GM12891 (cell line): ENCODE results near the gene WFIKKN1.

Experiments used
- DNase-seq: peaks from one replicate; pipeline ENCODE4 v3.0.0; 2011; ENCODE audit warnings: low spot score; ENCODE audit not compliant: insufficient read length
- FAIRE-seq: peaks from 2 replicates; lab custom pipeline; 2011; peaks lifted over from hg19 to GRCh38; lab: Jason Lieb, UNC
- PAX5 ChIP-seq: IDR thresholded peaks from 2 replicates; pipeline ENCODE4 v1.6.1; 2011; ENCODE audit warnings: low read length, moderate library complexity, mild to moderate bottlenecking; ENCODE audit not compliant: insufficient read depth, severe bottlenecking
- POLR2A ChIP-seq: IDR thresholded peaks from 2 replicates; pipeline ENCODE4 v1.6.1; 2011; ENCODE audit warnings: low read depth, low read length, control low read depth
- POLR2AphosphoS5 ChIP-seq: IDR thresholded peaks from 2 replicates; pipeline ENCODE4 v1.6.1; 2011; ENCODE audit warnings: low read depth, low read length, control low read depth
- POU2F2 ChIP-seq: IDR thresholded peaks from 2 replicates; pipeline ENCODE4 v1.6.1; 2011; ENCODE audit warnings: low read depth, mild to moderate bottlenecking, control low read depth, low read length, moderate library complexity
- SPI1 ChIP-seq: IDR thresholded peaks from 2 replicates; pipeline ENCODE4 v1.6.1; 2011; ENCODE audit warnings: low read depth, low read length, control low read depth
- TAF1 ChIP-seq: IDR thresholded peaks from 2 replicates; pipeline ENCODE4 v1.6.1; 2011; ENCODE audit warnings: low read depth, low read length, control low read depth

Gene WFIKKN1

GRCh38 chr16:657487-657886, 26.7 kb downstream of the WFIKKN1 start:
- FAIRE-seq, result no peak
- DNase-seq, result no peak
- TF ChIP-seq SPI1 (no peak), POLR2A (no peak), PAX5 (no peak), TAF1 (no peak), POLR2AphosphoS5 (no peak), POU2F2 (no peak)

DNA sequence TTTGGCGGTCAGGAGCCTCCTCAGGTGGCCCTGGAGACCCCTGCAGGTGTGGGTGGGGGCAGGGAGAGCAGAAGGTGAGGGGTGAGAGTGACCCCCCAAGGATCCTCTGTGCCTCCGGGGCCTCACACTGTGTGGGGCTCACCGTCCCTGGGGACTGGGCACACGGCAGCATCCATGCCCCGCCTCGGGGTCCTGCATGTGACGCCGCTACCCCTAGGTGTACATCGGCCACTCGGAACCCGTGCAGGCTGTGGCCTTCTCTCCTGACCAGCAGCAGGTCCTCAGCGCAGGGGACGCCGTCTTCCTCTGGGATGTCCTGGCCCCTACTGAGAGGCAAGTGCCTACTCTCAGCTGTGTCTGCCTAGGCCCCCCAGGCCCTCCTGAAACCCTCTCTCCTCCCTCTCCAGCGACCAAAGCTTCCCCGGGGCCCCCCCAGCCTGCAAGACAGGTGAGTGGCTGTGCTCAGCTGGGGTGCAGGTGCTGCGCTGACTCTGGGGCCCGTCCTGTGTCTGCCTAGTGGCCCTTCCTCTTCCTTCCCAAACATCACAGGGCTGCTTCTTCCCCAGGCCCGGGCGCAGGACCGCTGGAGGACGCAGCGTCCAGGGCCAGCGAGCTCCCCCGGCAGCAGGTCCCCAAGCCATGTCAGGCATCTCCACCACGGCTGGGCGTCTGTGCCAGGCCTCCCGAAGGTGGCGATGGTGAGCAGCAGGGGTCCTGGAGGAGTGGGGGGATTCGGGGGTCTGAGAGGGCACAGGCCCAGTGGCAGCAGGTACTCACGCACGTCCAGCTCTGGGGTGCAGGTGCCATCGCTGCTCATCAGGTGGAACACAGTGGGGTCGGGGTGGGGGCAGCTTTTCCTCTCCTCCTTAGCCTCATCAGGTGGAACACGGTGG, 28.1 kb downstream of the WFIKKN1 start:
- FAIRE-seq (no peak), DNase-seq (no peak)

DNA sequence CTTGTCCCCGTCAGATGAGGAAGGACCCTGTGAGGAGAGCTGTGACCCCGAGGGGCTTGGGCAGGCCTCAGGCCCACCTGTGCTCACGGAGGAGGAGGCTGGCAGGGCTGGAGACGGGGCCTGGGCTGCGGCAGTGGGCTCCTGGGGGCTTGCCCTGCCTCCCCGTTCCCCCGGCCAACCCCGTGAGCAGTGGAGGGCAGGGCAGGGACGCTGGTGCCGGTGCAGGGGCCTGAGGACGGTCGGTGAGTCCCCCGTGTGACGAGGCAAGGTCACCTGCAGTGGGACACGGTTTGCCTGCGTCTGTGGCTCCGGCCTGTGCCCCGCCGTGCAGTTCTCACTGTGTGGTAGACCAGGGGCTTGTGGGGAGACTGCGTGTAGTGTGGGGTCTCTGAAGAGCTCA, 28.8 kb downstream of the WFIKKN1 start:
- TF ChIP-seq TAF1 (no peak), POLR2AphosphoS5 (no peak), PAX5 (no peak), POU2F2 (no peak), POLR2A (no peak), SPI1 (no peak)
- no peak for FAIRE-seq
- no peak for DNase-seq

More for the DNA sequence above, 28.1 kb downstream of the WFIKKN1 start:
- TF ChIP-seq POLR2A (no peak), SPI1 (no peak), TAF1 (no peak), POU2F2 (no peak), POLR2AphosphoS5 (no peak), PAX5 (no peak)

DNA sequence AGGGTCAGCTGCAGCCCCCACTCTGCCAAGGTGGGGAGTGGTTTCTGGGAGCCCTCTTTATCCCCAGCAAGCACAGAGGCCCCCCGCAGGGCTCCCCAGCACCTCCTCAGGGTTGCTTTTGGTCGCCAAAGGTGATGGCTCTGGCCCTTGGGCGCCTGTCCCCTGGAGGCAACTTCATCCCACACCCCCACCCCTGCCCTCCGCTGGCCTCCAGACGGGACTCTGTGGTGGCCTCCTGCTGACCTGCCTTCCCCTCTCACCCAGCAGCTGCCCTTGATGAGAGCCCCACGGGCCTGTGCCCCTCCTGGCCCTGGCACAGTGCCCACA, 29.3 kb downstream of the WFIKKN1 start:
- FAIRE-seq (no peak), DNase-seq (no peak)
- TF ChIP-seq SPI1 (no peak), POLR2AphosphoS5 (no peak), PAX5 (no peak), POU2F2 (no peak), TAF1 (no peak), POLR2A (no peak)

DNA sequence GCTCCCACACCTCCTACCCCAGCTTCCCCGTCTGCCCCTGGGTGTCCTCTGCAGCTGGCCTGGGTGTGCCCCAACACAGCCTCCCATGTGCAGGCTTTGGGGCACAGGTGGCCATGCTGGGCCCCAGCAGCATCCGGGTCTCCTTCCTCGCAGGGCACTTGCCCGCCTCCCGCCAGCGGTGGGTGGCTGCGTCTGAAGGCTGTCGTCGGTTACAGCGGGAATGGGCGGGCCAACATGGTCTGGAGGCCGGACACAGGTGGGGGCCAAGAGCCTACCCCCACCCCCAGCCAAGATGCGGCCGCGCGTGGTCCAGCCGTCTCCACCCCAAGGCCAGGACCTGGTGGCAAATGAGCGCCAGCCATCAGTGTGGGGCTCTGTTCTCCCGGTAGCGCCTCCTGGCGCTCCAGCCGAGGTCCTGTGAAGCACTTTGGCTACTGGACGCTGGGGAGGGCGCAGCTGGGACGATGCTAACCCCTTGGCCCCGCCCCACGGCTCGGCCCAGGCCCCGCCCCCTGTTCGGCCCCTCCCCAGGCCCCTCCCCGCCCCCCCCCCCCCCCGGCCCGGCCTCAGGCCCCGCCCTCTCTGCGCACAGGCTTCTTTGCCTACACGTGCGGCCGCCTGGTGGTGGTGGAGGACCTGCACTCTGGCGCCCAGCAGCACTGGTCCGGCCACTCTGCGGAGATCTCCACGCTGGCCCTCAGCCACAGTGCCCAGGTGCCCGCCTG, 29.8 kb downstream of the WFIKKN1 start:
- DNase-seq (peak; percentile 97), FAIRE-seq (peak; percentile 88)
- TF ChIP-seq SPI1 (no peak), POLR2AphosphoS5 (no peak), TAF1 (no peak), POLR2A (no peak), POU2F2 (no peak), PAX5 (no peak)

DNA sequence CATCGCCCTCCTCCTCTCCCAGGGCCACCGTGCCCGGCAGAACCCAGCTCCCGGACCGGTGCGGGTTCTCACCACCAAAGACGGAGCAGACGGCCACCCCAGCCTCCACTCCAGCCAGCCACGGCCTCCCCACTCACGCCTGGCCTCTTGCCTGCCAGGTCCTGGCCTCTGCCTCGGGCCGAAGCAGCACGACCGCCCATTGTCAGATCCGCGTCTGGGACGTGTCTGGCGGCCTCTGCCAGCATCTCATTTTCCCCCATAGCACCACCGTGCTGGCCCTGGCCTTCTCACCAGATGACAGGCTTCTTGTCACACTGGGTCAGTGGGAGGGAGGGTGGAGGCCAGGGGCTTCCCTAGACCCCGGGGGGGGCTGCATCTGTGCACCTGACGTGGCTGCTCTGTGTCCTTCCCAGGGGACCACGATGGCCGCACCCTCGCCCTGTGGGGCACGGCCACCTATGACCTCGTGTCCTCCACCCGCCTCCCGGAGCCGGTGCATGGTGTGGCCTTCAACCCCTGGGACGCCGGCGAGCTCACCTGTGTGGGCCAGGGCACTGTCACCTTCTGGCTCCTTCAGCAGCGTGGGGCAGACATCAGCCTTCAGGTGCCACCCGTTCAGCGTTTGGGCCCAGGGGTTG, 30.5 kb downstream of the WFIKKN1 start:
- FAIRE-seq, result no peak

GRCh38 chr16:662095-662494, 31.3 kb downstream of the WFIKKN1 start:
- FAIRE-seq, result no peak
- no peak for TF ChIP-seq POLR2AphosphoS5
- no peak for TF ChIP-seq TAF1
- TF ChIP-seq POU2F2, result no peak
- TF ChIP-seq POLR2A, result no peak
- TF ChIP-seq SPI1, result no peak

More for the DNA sequence above, 30.5 kb downstream of the WFIKKN1 start:
- TF ChIP-seq SPI1 (no peak), POLR2A (no peak), POLR2AphosphoS5 (no peak), PAX5 (no peak), POU2F2 (no peak), TAF1 (no peak)
- no peak for DNase-seq

GRCh38 chr16:662597-662996, 31.8 kb downstream of the WFIKKN1 start:
- FAIRE-seq (no peak), DNase-seq (no peak)
- TF ChIP-seq POLR2AphosphoS5 (no peak), POU2F2 (no peak), PAX5 (no peak)

More at GRCh38 chr16:662095-662494, 31.3 kb downstream of the WFIKKN1 start:
- no peak for DNase-seq

DNA sequence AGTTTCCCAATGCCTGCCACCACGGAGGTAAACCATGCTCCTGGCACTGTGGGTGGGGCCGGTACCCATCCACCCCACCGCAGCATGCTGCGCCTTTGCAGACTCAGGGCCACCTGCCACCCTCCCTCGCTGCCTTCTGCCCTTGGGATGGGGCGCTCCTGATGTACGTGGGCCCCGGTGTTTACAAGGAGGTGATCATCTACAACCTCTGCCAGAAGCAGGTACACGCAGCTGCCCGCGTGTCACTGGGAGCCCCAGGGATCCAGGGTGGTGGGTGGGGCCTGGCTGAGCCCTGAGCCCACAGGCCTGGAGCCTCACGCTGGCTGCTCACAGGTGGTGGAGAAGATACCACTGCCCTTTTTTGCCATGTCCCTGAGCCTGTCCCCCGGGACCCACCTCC, 35.8 kb downstream of the WFIKKN1 start:
- TF ChIP-seq POU2F2 (no peak), SPI1 (no peak), POLR2AphosphoS5 (no peak), POLR2A (no peak), TAF1 (no peak), PAX5 (no peak)
- no peak for FAIRE-seq

More for the DNA sequence above, 35.8 kb downstream of the WFIKKN1 start:
- no peak for DNase-seq
